ENCODE results near the gene SERTAD1.

DNA sequence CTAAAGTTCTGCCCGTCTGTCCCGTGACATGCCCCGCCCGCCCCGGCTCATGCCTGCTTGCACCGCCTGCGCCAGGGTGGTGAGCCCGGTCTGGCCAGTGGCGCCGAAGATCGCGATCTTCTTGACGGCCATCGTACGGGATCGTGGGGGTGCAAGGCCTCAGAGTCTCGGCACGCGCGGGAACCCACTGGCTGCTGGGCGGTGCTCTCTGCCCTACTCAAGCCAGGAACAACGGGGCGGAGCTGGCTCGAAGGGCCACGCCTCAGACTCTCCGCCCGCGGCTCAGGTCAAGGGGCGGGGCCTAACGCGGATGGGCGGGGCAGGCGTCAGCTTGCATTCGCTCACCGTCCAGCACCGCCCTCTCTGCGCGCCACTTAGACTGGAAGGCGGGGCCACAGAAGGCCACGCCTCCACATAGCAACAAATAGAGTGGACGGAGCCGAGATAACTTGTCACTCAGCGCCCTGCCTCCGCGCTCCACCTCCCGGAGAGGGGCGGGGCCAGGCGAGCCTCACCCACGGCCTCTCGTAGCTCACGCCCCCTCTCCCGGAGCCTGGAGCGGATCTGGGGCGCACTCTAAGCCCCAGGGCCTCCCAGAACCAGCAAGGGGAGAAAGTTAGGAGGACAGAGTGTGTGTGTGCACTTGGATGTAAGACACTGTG is 39.9 kb upstream of the SERTAD1 start, which contains the start of gene BLVRB:
- peak in 1 of 2 donors; percentile 96 for TF ChIP-seq POLR2A (IDR thresholded peaks at IDR 0.05)
- TF ChIP-seq, protein P1, sequence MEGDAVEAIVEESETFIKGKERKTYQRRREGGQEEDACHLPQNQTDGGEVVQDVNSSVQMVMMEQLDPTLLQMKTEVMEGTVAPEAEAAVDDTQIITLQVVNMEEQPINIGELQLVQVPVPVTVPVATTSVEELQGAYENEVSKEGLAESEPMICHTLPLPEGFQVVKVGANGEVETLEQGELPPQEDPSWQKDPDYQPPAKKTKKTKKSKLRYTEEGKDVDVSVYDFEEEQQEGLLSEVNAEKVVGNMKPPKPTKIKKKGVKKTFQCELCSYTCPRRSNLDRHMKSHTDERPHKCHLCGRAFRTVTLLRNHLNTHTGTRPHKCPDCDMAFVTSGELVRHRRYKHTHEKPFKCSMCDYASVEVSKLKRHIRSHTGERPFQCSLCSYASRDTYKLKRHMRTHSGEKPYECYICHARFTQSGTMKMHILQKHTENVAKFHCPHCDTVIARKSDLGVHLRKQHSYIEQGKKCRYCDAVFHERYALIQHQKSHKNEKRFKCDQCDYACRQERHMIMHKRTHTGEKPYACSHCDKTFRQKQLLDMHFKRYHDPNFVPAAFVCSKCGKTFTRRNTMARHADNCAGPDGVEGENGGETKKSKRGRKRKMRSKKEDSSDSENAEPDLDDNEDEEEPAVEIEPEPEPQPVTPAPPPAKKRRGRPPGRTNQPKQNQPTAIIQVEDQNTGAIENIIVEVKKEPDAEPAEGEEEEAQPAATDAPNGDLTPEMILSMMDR (IDR thresholded peaks at IDR 0.05): peak in 1 of 3 experiments; percentile 15
- TF ChIP-seq POLR2AphosphoS5 (IDR thresholded peaks at IDR 0.05; ENCODE audit: insufficient read depth in 1 of 2, low read depth in 1 of 2): peak; percentile 92 to 99

All from vagina (tissue), 2 donors.